Lower lobe of right lung (tissue), 2 donors: ENCODE measurements around the gene PRRT1. TPM values are rescaled to one million over a fixed set of nuclear protein-coding genes. Genes with fewer than 3 reads are reported as not detected.

Experiments
- ATAC-seq, 2 donors: fragments of 200-7000 bp; cut with Tn5 transposase; one replicate each; pipeline ENCODE4 v1.9.1; 2020 to 2022; ENCODE audit warnings: mild to moderate bottlenecking in 2 of 2, moderate library complexity in 2 of 2
- DNase-seq: peaks from one replicate; pipeline ENCODE4 v3.0.0-alpha.2; 2020
- H3K27ac ChIP-seq: fragments of 200-600 bp; one replicate; pipeline ENCODE4 v1.8.0; 2022
- H3K27me3 ChIP-seq: fragments of 200-600 bp; one replicate; pipeline ENCODE4 v1.8.0; 2022; ENCODE audit warnings: low read depth
- H3K36me3 ChIP-seq: fragments of 200-600 bp; one replicate; pipeline ENCODE4 v1.8.0; 2022; ENCODE audit warnings: mild to moderate bottlenecking
- H3K4me1 ChIP-seq: fragments of 200-600 bp; one replicate; pipeline ENCODE4 v1.8.0; 2022
- H3K4me3 ChIP-seq: fragments of 200-600 bp; one replicate; pipeline ENCODE4 v1.8.0; 2022; ENCODE audit warnings: mild to moderate bottlenecking
- H3K9me3 ChIP-seq: fragments of 200-600 bp; one replicate; pipeline ENCODE4 v1.8.0; 2022
- intact Hi-C: fragments of 100-400 bp; cut with DNase I; formaldehyde crosslinking; loops from one replicate; pipeline ENCODE4 v1.11.0; 2022
- total RNA-seq: library from RNA; stranded (reverse); fragmentation: NEBNext Ultra II Directional; extraction: Animal tissue kit (Norgen Biotek cat#: 25700); gene quantifications from one replicate; pipeline ENCODE4 v1.2.1, GENCODE V29; 2021
- TF ChIP-seq, protein P1 (sequence below): fragments of 200-600 bp; IDR thresholded peaks from one replicate; pipeline ENCODE4 v1.8.0; 2022; ENCODE audit warnings: antibody characterized with exemption, mild to moderate bottlenecking
- donor health status: DM: no; HTN: yes; CAD: no; lungs with severe emphysema.

PRRT1 gene
- total RNA-seq, 1 donor from 2014 or later = 1.2 TPM

DNA sequence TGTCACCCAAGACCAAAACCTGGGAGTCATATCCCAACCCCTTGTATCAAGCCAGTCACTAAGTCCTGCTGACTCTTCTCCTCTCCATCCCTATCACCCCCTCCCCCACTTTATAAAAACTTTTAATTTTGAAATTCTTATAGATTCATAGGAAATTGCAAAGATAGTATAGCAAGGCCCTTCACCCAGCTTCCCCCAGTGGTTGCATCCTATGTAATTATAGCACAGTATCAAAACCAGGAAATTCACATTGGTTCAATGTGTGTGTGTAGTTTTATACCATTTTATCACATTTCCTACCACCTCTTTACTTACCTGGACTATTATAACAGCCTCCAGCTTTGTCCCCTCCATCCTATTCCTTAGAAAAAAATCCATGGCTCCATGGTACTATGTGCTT lies 6.3 kb upstream of the PRRT1 start:
- H3K27me3 ChIP-seq = peaks cover 11% of the 10 kb centered on the region
- H3K4me1 ChIP-seq = peaks cover 17% of the 10 kb centered on the region
- DNase-seq (no peak), ATAC-seq (no peak)
- H3K4me3 ChIP-seq = no peak overlapping the region
- intact Hi-C loops = no loop called here
- H3K27ac ChIP-seq = no peak overlapping the region
- TF ChIP-seq, protein P1, sequence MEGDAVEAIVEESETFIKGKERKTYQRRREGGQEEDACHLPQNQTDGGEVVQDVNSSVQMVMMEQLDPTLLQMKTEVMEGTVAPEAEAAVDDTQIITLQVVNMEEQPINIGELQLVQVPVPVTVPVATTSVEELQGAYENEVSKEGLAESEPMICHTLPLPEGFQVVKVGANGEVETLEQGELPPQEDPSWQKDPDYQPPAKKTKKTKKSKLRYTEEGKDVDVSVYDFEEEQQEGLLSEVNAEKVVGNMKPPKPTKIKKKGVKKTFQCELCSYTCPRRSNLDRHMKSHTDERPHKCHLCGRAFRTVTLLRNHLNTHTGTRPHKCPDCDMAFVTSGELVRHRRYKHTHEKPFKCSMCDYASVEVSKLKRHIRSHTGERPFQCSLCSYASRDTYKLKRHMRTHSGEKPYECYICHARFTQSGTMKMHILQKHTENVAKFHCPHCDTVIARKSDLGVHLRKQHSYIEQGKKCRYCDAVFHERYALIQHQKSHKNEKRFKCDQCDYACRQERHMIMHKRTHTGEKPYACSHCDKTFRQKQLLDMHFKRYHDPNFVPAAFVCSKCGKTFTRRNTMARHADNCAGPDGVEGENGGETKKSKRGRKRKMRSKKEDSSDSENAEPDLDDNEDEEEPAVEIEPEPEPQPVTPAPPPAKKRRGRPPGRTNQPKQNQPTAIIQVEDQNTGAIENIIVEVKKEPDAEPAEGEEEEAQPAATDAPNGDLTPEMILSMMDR = no peak
- peaks cover 28% of the 10 kb centered on the region for H3K36me3 ChIP-seq
- no peaks in the 10 kb centered on the region for H3K9me3 ChIP-seq

DNA sequence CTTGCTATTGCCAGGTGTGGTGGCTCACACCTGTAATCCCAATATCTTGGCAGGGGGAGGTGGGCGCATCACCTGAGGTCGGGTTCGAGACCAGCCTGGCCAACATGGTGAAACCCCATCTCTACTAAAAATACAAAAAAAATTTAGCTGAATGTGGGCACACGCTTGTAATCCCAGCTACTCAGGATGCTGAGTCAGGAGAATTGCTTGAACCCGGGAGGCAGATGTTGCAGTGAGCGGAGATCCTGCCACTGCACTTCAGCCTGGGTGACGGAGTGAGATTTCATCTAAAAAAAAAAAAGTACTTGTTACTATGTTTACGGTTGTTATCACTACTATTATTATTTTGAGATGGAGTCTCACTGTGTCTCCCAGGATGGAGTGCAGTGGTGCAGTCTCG lies 5.2 kb upstream of the PRRT1 start:
- peaks cover 28% of the 10 kb centered on the region for H3K36me3 ChIP-seq

GRCh38 chr6:32154514-32155161 lies 2.9 kb upstream of the PRRT1 start:
- peaks cover 28% of the 10 kb centered on the region for H3K36me3 ChIP-seq
- peak overlapping the region; percentile 77 for H3K4me3 ChIP-seq
- TF ChIP-seq, protein P1 = peak; percentile 52
- peak; percentile 81 to 83 for ATAC-seq
- H3K4me1 ChIP-seq = peaks cover 27% of the 10 kb centered on the region
- intact Hi-C loops = no loop called here
- no peaks in the 10 kb centered on the region for H3K9me3 ChIP-seq
- H3K27ac ChIP-seq = peak overlapping the region; percentile 84
- H3K27me3 ChIP-seq = peaks cover 25% of the 10 kb centered on the region
- DNase-seq = peak; percentile 67

More for the DNA sequence above, 5.2 kb upstream of the PRRT1 start:
- Histone ChIP-seq H3K27me3 (peaks cover 15% of the 10 kb centered on the region), H3K4me3 (no peak overlapping the region), H3K9me3 (no peaks in the 10 kb centered on the region), H3K4me1 (peaks cover 27% of the 10 kb centered on the region), H3K27ac (no peak overlapping the region)
- no peak for ATAC-seq
- intact Hi-C loops = no loop called here
- DNase-seq = no peak
- TF ChIP-seq, protein P1 = no peak

DNA sequence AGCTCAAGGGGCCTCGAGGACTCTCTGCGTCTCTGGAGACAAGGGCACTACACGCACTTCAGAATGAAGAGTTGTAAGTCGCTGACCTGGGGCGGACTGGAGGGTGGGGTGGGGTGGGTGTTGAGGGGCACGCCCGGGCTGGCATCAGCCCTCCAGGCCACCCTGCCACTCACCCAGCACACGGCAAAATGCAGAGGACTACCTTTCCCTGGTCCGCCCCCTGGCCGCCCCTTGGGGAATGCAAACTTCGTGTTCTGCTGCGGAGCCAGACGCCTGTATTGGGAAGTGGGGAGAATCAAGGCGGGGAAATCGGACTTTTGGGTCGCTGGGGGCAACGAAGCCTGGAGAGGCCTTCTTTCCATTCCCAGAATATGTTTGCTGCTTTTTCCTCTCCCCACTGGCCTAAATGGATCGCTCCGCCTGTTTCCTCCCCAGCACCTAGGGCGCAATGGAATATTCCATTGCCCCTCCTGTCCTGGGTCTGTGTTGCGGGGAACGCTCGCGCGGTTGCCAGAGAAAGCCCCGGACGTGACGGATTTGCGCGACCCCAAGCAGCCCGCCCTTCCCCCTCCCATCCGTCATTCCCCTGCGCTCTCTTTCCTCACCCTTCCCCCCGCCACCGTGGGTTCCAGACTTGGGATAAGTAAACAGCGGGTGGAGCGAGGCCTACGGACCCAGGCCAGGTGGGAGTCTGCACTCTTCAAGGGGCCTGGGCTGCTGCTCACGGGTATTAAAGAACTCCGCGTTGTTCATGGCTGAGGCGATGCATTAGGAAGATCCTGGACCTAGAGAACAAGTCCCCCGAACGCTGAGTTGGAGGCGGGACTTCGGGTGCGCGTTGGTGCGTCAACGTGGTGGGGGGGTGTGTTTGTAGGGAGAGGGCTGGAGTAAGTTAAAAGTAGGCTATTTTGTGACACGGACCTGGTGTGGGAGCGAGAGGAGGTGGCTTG lies 2.1 kb upstream of the PRRT1 start, which contains the start of gene PPT2:
Gene PPT2 (plus strand): TSS at position 578 of the 950 bp plus-strand sequence. CDS start 454 bp downstream, outside the sequence.
- peak; percentile 81 for DNase-seq
- peaks cover 33% of the 10 kb centered on the region for H3K27me3 ChIP-seq
- H3K4me3 ChIP-seq = peak within 1 kb of the TSS; percentile 77
- H3K36me3 ChIP-seq = peaks cover 27% of the 10 kb centered on the region
- no peaks in the 10 kb centered on the region for H3K9me3 ChIP-seq
- ATAC-seq = peak; percentile 72 to 79
- peak within 1 kb of the TSS; percentile 84 for H3K27ac ChIP-seq
- intact Hi-C loops = no loop called here
- peaks cover 27% of the 10 kb centered on the region for H3K4me1 ChIP-seq
- TF ChIP-seq, protein P1 = peak; percentile 21

DNA sequence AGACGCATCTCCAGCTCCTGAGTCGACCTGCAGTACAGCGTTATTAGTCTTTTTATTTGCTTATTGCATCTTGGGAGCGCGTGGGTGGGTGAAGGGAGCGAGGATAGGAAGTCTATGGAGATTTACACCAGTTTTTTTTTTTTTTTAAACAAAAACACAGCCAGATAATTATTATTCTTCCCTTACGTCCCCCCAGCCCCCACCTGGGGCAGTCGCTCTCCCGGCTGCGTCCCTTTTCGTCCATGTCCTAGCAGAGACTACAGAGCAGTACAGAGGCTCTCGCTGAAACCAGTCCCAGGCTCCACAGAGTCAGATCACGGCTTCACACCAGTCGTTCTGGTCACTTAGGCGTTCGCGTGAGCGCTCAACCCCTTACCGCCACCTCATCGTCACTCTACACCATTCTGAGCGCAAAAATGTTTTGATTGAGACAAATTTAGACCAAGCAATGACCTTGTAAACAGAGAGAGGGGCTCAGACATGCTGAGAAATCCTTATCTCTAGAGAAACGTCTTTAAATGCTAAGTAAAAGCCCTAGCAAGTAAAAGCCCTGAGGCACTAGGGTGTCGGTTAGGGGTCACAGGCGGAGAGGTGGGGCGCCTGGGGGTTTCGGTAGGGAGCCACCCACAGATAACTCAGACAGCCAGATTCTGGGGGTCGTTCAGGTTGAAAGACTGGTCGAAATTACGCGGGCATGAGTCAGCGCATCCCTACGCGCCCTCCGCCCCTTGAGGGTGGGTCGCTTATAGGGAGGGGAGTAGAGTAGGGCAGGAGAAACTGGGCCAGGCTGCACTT lies 1.2 kb upstream of the PRRT1 start:
- Histone ChIP-seq H3K27ac (peak overlapping the region; percentile 84), H3K36me3 (peaks cover 18% of the 10 kb centered on the region), H3K4me1 (peaks cover 27% of the 10 kb centered on the region), H3K4me3 (peak overlapping the region; percentile 77), H3K9me3 (no peaks in the 10 kb centered on the region), H3K27me3 (peaks cover 39% of the 10 kb centered on the region)
- TF ChIP-seq, protein P1 = no peak
- DNase-seq = peak; percentile 68
- ATAC-seq = no peak
- intact Hi-C loops = no loop called here
